Measurements from ENCODE around the gene ITGAV.

Gene ITGAV

DNA sequence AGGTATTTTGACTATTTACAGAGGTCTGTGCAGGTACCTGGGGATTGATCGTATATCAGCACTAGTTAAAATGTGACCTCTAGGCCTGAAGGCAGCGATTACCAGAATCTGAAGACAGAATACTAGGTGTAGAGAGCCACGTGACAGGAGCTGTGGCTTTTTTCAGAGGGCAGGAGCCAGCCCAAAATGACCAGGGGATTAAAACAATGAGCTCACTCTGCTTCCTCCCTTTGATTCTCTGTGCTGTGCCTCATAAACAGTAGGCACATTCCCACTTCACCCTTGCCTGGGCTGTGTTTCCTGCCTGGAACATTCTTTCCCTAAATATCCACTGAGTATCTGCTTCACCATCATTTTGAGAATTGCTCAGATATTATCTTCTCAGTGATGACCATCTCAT is 15.2 kb downstream of the ITGAV start:
- in situ Hi-C loops (cut with MboI; ENCODE audit: low pct_unique_long_range_greater_than_20kb, low sequenced_read_pairs): no loop called here
- no peak for DNase-seq

DNA sequence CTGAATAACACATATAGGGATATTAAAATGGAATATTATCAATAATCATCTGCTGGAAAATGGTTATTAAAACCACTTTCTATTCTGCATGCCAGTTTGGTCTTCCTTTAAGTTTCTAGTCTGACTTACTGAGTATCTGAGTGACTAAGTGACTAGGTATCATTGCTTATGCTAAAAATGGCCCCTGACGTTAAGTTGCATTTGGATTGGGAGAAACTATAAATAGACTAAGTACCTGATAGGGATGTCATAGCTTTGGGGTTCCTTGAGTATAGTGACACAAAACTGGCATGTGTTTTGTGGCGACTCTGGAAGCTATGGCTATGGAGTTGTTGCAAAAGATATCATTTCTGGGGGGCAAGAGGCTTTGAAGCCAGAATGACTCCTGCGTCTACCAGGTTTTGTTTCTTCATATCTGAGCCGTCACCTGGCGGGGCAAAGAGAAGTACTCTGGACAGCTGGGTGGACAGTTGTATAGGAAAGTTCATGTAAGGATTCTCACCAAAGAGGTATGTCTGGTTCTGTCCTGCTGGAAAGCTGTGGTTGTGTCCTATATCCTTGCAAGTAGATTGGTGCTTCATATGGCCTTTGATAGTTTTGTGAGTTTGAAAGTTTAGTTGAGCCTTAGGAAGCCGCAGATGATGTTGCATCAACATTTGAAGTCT is 17.9 kb downstream of the ITGAV start:
- no peak for DNase-seq
- in situ Hi-C loops (cut with MboI; ENCODE audit: low pct_unique_long_range_greater_than_20kb, low sequenced_read_pairs): no loop called here

GRCh38 chr2:186610785-186611184 is 20.9 kb downstream of the ITGAV start:
- in situ Hi-C loops (cut with MboI; ENCODE audit: low pct_unique_long_range_greater_than_20kb, low sequenced_read_pairs): no loop called here
- DNase-seq: no peak

DNA sequence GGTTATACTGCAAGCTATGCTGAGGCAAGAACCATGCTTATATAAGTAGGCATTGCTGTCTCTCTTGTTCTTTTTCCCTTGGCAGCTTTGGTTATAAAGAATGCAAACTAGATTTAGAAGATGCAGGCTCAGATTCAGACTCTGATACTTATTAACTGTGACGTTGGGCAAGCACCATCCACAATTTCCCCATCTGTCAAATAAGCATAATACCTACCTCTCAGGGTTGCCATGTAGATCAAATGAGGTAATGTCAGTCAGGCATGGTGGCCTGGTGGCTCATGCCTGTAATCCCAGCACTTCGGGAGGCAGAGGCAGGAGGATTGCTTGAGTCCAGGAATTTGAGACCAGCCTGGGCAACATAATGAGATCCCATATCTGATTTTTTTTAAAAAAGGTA is 21.7 kb downstream of the ITGAV start:
- no peak for DNase-seq
- in situ Hi-C loops (cut with MboI; ENCODE audit: low pct_unique_long_range_greater_than_20kb, low sequenced_read_pairs): no loop called here

DNA sequence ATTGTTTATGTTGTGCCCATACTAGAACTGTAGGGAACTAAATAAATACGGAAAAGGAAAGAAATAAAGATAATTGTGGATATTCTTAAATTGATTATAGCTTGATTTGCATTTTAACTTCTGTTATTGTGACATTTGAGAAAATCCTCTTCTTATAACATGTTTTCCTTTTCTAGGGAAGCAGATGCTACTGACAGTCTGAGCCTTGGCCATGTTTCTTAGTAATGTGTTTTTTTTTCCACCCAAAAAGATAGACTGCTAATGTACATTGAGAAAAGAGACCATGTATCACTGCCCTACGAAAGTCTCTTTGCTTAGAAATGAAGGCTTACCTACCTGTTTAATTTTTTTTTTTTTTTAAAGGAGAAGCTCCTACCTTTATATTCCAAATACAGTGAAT is 22.2 kb downstream of the ITGAV start:
- no peak for DNase-seq
- in situ Hi-C loops (cut with MboI; ENCODE audit: low pct_unique_long_range_greater_than_20kb, low sequenced_read_pairs): no loop called here

- peak; percentile 35 for DNase-seq
- in situ Hi-C loops (cut with MboI; ENCODE audit: low pct_unique_long_range_greater_than_20kb, low sequenced_read_pairs): no loop called here
These were observed 22.9 kb downstream of the ITGAV start for GRCh38 chr2:186612555-186613440.

DNA sequence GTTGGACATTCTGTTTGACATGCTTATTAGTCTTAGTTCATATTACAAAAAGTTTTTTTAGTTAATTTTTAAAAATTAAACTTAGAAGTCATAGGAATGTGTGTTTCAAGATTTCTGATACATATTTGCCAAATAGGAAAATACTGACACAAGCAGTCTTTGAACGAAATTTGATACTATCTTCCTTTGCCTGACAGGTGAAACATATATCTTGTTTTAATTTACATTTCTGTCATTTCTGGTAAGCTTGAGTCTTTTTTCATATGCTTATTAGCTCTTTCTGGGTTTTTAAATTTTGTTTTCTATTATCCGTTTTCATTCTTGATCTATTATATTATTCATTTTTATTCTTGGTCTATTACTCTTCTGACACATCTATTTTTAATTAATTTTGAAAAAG is 24.5 kb downstream of the ITGAV start:
- in situ Hi-C loops (cut with MboI; ENCODE audit: low pct_unique_long_range_greater_than_20kb, low sequenced_read_pairs): no loop called here
- no peak for DNase-seq

DNA sequence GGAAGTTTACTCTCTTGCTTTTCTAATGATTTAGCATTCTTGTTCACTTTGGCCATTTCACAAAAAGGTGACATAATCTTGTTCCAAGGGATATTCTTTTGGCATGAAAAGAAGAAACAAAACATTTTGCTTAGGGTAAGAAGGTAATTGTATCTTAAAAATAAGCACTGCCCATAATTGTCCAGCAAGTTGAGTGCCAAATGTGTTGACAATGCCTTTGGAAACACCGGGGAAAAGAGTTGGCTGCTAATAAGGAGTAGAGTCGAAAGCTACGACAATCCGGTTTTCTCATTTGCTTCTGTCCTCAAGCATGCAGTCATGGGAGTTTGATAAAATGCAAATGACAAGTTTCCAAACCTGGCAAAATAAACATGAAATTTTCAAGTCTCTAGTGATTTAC is 27.3 kb downstream of the ITGAV start:
- in situ Hi-C loops (cut with MboI; ENCODE audit: low pct_unique_long_range_greater_than_20kb, low sequenced_read_pairs): no loop called here
- no peak for DNase-seq

DNA sequence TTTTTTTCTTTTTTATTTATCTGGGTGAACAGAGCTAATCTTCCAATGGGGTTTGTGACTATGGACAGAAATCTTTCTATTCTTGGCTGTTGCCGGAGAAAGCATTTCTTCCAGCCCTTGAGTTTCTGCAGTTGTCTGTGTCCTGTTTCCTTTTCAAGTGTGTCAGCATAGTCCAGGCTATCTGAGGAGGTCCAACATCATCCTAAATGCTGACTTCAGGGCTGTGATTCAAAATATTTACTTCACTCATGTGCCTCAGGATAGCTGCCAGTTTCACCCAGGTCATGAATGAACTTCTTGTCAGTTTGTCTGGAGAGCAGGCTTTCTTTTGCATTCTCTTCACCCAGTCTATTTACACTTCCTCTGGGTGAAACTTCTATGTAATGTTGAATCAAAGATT is 27.9 kb downstream of the ITGAV start:
- in situ Hi-C loops (cut with MboI; ENCODE audit: low pct_unique_long_range_greater_than_20kb, low sequenced_read_pairs): no loop called here

DNA sequence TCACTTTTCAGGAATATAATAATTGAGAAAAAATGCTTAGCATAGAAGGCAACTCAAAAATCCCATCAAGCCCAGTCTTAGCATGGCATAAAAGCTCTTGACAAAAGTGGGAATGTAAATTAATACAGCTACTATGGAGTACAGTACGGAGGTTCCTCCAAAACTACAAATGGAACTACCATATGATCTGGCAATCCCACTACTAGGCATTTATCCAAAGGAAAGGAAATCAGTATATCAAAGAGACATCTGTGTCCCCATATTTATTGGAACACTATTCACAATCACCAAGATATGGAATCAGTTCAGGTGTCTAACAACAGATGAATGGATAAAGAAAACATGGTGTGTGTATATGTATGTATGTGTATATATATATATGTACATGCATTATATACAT is 28.8 kb downstream of the ITGAV start:
- DNase-seq: no peak
- in situ Hi-C loops (cut with MboI; ENCODE audit: low pct_unique_long_range_greater_than_20kb, low sequenced_read_pairs): no loop called here

More for the DNA sequence above, 27.9 kb downstream of the ITGAV start:
- DNase-seq: no peak

- DNase-seq: no peak
- in situ Hi-C loops (cut with MboI; ENCODE audit: low pct_unique_long_range_greater_than_20kb, low sequenced_read_pairs): no loop called here
These were observed 33.2 kb downstream of the ITGAV start for GRCh38 chr2:186623084-186623483.

GRCh38 chr2:186624276-186624675 is 34.4 kb downstream of the ITGAV start:
- in situ Hi-C loops (cut with MboI; ENCODE audit: low pct_unique_long_range_greater_than_20kb, low sequenced_read_pairs): no loop called here
- no peak for DNase-seq

GRCh38 chr2:186629250-186629996 is 39.6 kb downstream of the ITGAV start:
- no peak for DNase-seq
- in situ Hi-C loops (cut with MboI; ENCODE audit: low pct_unique_long_range_greater_than_20kb, low sequenced_read_pairs): loop anchor here (25.0 kb wide), 1 partner anchor 117 kb away; no protein-coding TSS in a partner anchor

- in situ Hi-C loops (cut with MboI; ENCODE audit: low pct_unique_long_range_greater_than_20kb, low sequenced_read_pairs): loop anchor here (25.0 kb wide), 1 partner anchor 120 kb away; no protein-coding TSS in a partner anchor
- DNase-seq: no peak
These were observed 42.6 kb downstream of the ITGAV start for GRCh38 chr2:186632417-186632816.

GRCh38 chr2:186634701-186635100 is 44.8 kb downstream of the ITGAV start:
- no peak for DNase-seq
- in situ Hi-C loops (cut with MboI; ENCODE audit: low pct_unique_long_range_greater_than_20kb, low sequenced_read_pairs): loop anchor here (25.0 kb wide), 1 partner anchor 122 kb away; no protein-coding TSS in a partner anchor

DNA sequence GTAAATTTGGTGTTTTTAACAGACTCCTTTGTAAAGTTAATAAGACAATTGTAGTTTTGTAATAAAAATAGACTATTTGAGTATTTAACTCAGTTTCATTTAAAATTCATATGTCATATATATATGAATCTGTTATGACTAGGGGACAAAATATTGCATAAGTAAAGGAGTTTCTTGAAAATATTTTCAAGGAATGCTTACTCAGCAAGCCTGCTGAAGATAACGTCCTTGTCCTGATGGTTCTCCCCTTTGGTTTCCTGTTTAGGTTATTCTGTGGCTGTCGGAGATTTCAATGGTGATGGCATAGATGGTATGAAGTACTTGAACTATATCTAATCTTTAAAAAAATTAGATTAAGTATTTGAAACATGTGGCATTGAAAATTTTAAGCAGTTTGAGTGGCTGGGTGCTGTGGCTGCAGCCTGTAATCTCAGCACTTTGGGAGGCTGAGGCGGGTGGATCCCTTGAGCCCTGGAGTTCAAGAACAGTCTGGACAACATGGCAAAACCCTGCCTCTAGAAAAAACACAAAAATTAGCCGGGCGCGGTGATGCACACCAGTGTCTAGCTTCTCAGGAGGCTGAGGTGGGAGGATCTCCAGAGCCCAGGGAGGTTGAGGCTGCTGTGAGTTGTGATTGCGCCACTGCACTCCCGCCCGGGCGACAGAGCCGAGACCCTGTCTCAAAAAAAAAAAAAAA is 47.1 kb downstream of the ITGAV start:
- DNase-seq: no peak
- in situ Hi-C loops (cut with MboI; ENCODE audit: low pct_unique_long_range_greater_than_20kb, low sequenced_read_pairs): loop anchor here (25.0 kb wide), 1 partner anchor 125 kb away; no protein-coding TSS in a partner anchor

- in situ Hi-C loops (cut with MboI; ENCODE audit: low pct_unique_long_range_greater_than_20kb, low sequenced_read_pairs): loop anchor here (25.0 kb wide), 1 partner anchor 125 kb away; no protein-coding TSS in a partner anchor
- DNase-seq: peak; percentile 24
These were observed 47.6 kb downstream of the ITGAV start for GRCh38 chr2:186637497-186637800.

- no peak for DNase-seq
- in situ Hi-C loops (cut with MboI; ENCODE audit: low pct_unique_long_range_greater_than_20kb, low sequenced_read_pairs): loop anchor here (25.0 kb wide), 1 partner anchor 128 kb away; no protein-coding TSS in a partner anchor
These were observed 50.1 kb downstream of the ITGAV start for GRCh38 chr2:186639939-186640338.
